Measurements from ENCODE around the gene TRIM25.

The TRIM25 gene

DNA sequence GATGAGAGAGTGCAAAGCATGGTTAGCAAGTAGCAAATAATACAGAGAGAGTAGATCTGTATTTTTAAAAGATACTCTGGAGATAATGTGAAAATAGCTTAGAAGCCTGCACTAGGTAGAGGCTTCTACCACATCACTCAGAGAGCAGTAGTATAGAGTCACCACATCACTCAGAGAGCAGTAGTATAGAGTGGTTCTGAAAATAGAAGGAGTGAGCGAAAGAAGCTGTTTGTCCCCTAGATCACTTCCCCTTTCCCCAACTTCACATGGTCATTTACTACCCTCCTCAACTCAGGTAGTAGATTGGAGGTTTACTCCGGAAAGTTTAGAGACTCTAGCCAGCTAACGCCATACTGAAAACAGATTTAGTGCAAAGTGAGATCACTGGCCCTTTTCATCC is 62.8 kb downstream of the TRIM25 start:
- no peak for DNase-seq

DNA sequence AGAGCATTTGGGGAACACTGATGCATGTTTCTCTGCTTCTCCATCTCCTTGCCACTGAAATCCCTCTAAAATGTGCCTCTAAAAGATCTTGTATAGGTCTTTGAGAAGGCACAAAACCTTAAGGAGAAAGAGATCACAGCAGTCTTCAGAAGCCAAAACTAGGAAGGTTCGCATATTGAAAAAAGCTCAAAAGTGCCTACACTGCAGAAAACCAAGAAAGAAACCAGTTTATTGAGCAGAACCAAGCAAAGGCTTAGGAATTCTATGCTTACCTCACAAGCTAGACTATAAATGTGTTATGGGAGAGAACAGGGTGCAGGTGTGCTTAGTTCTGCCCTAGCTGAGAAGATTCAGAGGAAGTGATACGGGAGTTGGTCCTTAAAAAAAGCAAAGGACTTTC is 63.3 kb downstream of the TRIM25 start:
- DNase-seq: no peak

DNA sequence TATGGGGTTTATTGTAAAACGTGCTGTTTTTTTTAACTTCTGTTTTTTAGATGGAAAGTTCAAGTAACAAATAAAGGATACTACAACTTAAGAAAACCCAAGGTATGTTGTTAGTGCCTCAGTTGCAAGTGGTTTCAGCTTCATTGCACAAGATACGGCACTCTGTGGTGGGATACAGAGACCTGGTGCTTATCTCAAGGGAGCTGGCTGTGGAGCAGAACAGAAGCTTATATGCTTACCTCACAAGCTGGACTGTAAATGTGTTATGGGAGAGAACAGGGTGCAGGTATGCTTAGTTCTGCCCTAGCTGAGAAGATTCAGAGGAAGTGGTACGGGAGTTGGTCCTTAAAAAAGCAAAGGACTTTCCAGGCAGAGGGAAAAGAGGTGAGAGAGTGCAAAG is 64.7 kb downstream of the TRIM25 start:
- DNase-seq: no peak

DNA sequence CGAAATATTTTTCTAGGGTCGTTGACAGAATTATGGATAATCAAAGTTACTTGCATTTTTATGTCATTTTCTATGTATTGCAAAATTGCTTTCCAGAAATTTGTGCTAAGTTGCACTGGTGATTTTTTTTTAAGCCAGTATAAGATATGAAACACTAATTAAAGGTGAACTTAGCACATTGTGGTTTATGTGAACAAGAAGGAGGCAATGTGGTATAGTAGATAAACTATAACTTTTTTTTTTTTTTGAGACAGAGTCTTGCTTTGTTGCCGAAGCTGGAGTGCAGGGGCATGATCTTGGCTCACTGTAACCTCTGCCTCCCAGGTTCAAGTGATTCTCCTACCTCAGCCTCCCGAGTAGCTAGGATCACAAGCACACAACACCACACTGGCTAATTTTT is 66.7 kb downstream of the TRIM25 start:
- no peak for DNase-seq

DNA sequence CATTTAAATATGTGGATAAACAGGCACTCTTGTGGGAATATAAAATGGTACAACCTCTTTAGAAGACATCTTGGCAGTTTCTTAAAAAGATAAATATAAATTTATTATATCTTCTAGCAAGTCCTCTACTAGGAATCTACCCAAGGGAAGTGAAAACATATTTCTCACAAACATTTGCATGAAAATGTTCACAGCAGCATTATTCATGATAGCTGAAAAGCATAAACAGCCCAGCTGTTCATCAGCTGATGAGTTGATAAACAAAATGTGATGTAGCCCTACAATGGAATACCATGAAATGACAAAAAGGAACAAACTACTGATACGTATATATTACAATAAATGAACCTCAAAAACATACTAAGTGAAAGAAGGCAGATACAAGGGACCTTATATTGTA is 67.9 kb downstream of the TRIM25 start:
- no peak for DNase-seq

DNA sequence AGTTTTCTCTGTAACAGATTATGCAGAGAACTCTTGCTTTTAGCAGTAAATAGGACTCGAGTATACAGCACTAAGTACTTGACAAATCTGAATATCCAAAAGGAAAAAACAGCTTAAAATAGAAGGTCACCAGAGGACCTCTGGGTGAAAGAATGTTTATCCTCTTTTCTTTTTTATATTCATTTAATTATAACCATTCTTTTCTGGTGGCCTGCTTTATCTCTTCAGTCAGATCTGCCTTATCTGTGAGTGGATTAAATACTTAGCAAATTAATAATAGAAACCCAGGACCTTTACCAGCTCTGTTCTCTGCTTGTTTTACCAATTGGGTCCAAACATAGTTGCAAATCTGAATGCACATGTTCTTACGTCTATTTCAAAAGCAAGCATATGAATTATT is 71.3 kb downstream of the TRIM25 start:
- no peak for DNase-seq

DNA sequence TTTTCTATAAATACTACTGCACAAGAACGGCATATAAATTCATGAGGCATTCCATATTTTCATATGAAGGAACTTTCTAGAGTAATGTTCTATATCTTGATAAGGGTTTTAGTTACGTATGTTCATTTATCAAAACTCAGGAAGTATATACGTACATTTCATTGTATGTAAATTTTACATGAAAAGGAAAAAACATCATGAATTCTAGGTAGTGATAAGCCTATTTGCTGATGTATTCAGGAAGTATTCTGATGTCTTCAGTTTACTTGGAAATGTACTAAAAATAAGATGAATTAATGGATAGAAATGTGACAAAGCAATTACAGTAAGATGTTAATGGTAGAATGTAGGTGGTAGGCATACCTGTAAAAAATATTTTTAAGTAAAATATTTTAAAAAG is 75.2 kb downstream of the TRIM25 start:
- no peak for DNase-seq

Data from NCI-H2171 (cell line).